ENCODE results near the gene CCL8.

The CCL8 gene

DNA sequence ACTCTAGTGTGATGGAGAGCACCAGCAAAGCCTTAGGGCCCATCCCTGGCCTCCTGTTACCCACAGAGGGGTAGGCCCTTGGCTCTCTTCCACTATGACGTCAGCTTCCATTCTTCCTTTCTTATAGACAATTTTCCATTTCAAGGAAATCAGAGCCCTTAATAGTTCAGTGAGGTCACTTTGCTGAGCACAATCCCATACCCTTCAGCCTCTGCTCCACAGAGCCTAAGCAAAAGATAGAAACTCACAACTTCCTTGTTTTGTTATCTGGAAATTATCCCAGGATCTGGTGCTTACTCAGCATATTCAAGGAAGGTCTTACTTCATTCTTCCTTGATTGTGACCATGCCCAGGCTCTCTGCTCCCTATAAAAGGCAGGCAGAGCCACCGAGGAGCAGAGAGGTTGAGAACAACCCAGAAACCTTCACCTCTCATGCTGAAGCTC, at the start of gene CCL8:
Gene CCL8 (plus strand): TSS at position 397 of the 445 bp plus-strand sequence. CDS start 67 bp downstream, outside the sequence.
- no peaks in the 10 kb centered on the region for H3K36me3 ChIP-seq (ENCODE audit: control insufficient read depth, insufficient read depth, low read length)
- no peaks in the 10 kb centered on the region for H3K27me3 ChIP-seq (ENCODE audit: control insufficient read depth, insufficient read depth, low read length)
- H3K4me3 ChIP-seq (ENCODE audit: low read length): no peak within 1 kb of the TSS
- no CpG with 5 or more reads among the region's 2 CpGs for WGBS (ENCODE audit: insufficient coverage, insufficient read length)
- no peaks in the 10 kb centered on the region for H3K4me1 ChIP-seq (ENCODE audit: control insufficient read depth, insufficient read depth, low read length)
- no peak for DNase-seq (ENCODE audit: low read depth, low spot score)
- no peaks in the 10 kb centered on the region for H3K9me3 ChIP-seq (ENCODE audit: control insufficient read depth, insufficient read depth, low read length)
- no peak within 1 kb of the TSS for H3K27ac ChIP-seq (ENCODE audit: low read length)

DNA sequence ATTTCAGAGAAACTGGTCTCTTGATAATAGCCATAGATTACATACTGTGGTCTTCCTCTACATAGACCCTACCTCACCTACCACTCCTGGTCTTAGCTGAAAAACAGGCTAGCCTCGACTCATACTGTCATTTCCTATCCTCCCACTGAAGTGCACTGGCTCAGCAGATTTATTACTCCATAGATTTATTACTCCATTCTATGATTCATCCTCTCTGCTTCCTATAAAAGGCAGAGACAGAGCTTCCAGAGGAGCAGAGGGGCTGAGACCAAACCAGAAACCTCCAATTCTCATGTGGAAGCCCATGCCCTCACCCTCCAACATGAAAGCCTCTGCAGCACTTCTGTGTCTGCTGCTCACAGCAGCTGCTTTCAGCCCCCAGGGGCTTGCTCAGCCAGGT, 49.3 kb upstream of the CCL8 start, which contains the start of gene CCL7:
Gene CCL7 (plus strand): TSS at position 253 of the 400 bp plus-strand sequence. CDS start 70 bp downstream, at position 323.
- Histone ChIP-seq H3K36me3 (ENCODE audit: control insufficient read depth, insufficient read depth, low read length) (no peaks in the 10 kb centered on the region), H3K27me3 (ENCODE audit: control insufficient read depth, insufficient read depth, low read length) (no peaks in the 10 kb centered on the region), H3K4me1 (ENCODE audit: control insufficient read depth, insufficient read depth, low read length) (no peaks in the 10 kb centered on the region), H3K27ac (ENCODE audit: low read length) (no peak within 1 kb of the TSS), H3K9me3 (ENCODE audit: control insufficient read depth, insufficient read depth, low read length) (no peaks in the 10 kb centered on the region), H3K4me3 (ENCODE audit: low read length) (no peak within 1 kb of the TSS)
- no peak for DNase-seq (ENCODE audit: low read depth, low spot score)
- WGBS (ENCODE audit: insufficient coverage, insufficient read length): no CpG with 5 or more reads among the region's 1 CpG

DNA sequence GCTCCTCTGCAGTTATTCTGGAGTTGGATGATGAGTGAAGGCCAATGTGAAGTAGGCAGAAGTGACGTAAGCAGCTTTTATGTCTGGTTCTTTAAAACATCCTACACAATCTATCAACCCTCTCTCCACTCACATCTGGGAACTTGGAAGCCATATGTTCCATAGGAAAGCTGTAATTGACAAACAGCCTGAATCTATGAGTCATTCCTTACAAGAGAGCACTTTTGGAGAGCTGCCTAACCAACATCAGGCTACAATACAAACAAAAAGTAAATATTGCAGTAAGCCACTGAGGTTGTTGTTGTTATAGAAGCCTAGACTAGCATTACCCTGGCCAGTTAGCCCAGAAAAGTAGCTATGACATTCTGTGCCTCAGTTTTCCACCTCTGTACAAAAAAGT, 43.4 kb upstream of the CCL8 start:
- Histone ChIP-seq H3K36me3 (ENCODE audit: control insufficient read depth, insufficient read depth, low read length) (no peaks in the 10 kb centered on the region), H3K9me3 (ENCODE audit: control insufficient read depth, insufficient read depth, low read length) (no peaks in the 10 kb centered on the region), H3K27me3 (ENCODE audit: control insufficient read depth, insufficient read depth, low read length) (no peaks in the 10 kb centered on the region), H3K4me1 (ENCODE audit: control insufficient read depth, insufficient read depth, low read length) (no peaks in the 10 kb centered on the region), H3K4me3 (ENCODE audit: low read length) (no peak overlapping the region), H3K27ac (ENCODE audit: low read length) (no peak overlapping the region)
- no peak for DNase-seq (ENCODE audit: low read depth, low spot score)
- no CpG with 5 or more reads among the region's 1 CpG for WGBS (ENCODE audit: insufficient coverage, insufficient read length)

DNA sequence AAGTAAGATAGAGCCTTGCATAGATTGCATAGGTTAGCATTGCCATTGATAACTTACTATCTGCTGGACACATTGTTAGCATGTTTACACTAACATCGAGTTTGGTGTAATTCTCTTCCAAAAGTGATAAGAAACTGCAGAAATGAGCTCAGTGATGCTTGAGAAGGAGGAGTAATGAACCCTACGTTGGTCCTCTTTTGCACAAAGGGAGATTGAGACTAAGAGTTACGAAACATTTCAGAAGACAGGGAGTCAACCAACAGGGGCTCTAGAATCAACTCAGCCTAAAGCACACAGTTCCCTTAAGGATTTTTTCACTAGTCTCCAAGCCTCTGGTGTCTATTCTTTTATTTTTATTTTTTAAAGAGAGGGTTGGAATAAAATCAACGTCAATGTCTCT, 42.4 kb upstream of the CCL8 start:
- Histone ChIP-seq H3K27me3 (ENCODE audit: control insufficient read depth, insufficient read depth, low read length) (no peaks in the 10 kb centered on the region), H3K4me1 (ENCODE audit: control insufficient read depth, insufficient read depth, low read length) (no peaks in the 10 kb centered on the region), H3K4me3 (ENCODE audit: low read length) (no peak overlapping the region), H3K27ac (ENCODE audit: low read length) (no peak overlapping the region), H3K36me3 (ENCODE audit: control insufficient read depth, insufficient read depth, low read length) (no peaks in the 10 kb centered on the region), H3K9me3 (ENCODE audit: control insufficient read depth, insufficient read depth, low read length) (no peaks in the 10 kb centered on the region)
- WGBS (ENCODE audit: insufficient coverage, insufficient read length): no CpG with 5 or more reads among the region's 4 CpGs
- no peak for DNase-seq (ENCODE audit: low read depth, low spot score)

DNA sequence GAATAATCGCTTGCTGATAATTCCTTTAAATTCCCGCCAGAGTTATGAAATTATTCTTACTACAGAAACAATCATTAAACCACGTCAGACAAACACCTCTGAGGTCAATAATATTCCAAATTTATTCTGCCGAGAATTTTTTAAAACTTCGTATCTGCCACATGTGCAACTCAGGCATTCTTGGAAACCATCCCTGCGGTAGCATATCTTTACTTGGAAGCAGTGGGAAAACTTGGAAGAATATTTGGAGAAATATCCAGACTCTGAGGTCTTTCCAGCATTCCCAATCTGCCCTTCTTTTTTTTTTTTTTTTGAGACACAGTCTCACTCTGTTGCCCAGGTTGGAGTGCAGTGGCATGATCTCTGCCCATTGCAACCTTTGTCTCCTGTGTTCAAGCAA, 35.7 kb upstream of the CCL8 start:
- no peaks in the 10 kb centered on the region for H3K27me3 ChIP-seq (ENCODE audit: control insufficient read depth, insufficient read depth, low read length)
- no peaks in the 10 kb centered on the region for H3K36me3 ChIP-seq (ENCODE audit: control insufficient read depth, insufficient read depth, low read length)
- no peak for DNase-seq (ENCODE audit: low read depth, low spot score)
- WGBS (ENCODE audit: insufficient coverage, insufficient read length): no CpG with 5 or more reads among the region's 6 CpGs
- no peak overlapping the region for H3K4me3 ChIP-seq (ENCODE audit: low read length)
- no peaks in the 10 kb centered on the region for H3K4me1 ChIP-seq (ENCODE audit: control insufficient read depth, insufficient read depth, low read length)
- H3K27ac ChIP-seq (ENCODE audit: low read length): no peak overlapping the region
- H3K9me3 ChIP-seq (ENCODE audit: control insufficient read depth, insufficient read depth, low read length): no peaks in the 10 kb centered on the region

DNA sequence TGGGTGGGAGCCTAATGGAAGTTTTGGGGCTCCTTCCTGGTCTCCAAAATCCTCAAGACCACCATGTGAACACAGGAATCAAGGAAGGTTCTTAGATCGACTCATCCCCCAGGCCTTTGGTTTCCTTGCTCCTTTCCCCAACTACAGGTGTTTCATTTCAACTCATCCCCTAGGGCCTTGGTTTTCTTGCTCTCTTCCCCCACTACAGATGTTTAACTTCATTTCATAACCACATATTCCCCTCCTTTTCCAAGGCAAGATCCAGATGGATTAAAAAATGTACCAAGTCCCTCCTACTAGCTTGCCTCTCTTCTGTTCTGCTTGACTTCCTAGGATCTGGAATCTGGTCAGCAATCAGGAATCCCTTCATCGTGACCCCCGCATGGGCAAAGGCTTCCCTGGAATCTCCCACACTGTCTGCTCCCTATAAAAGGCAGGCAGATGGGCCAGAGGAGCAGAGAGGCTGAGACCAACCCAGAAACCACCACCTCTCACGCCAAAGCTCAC, 33.9 kb upstream of the CCL8 start, which contains the start of gene CCL11:
Gene CCL11 (plus strand): TSS at position 457 of the 507 bp plus-strand sequence. CDS start 67 bp downstream, outside the sequence.
- H3K27me3 ChIP-seq (ENCODE audit: control insufficient read depth, insufficient read depth, low read length): no peaks in the 10 kb centered on the region; the same call in 1 of the 2 replicates
- H3K27ac ChIP-seq (ENCODE audit: low read length): no peak within 1 kb of the TSS
- H3K36me3 ChIP-seq (ENCODE audit: control insufficient read depth, insufficient read depth, low read length): no peaks in the 10 kb centered on the region
- H3K4me1 ChIP-seq (ENCODE audit: control insufficient read depth, insufficient read depth, low read length): no peaks in the 10 kb centered on the region
- no peaks in the 10 kb centered on the region for H3K9me3 ChIP-seq (ENCODE audit: control insufficient read depth, insufficient read depth, low read length)
- WGBS (ENCODE audit: insufficient coverage, insufficient read length): no CpG with 5 or more reads among the region's 4 CpGs
- no peak within 1 kb of the TSS for H3K4me3 ChIP-seq (ENCODE audit: low read length)
- DNase-seq (ENCODE audit: low read depth, low spot score): no peak

DNA sequence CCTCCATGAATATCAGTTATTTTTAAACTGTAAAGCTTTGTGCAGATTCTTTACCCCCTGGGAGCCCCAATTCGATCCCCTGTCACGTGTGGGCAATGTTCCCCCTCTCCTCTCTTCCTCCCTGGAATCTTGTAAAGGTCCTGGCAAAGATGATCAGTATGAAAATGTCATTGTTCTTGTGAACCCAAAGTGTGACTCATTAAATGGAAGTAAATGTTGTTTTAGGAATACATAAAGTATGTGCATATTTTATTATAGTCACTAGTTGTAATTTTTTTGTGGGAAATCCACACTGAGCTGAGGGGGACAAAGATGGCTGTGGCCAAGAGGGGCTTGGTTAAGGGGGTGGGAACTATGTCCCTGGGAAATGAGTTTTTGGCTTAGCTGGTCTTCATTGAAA, 31.4 kb upstream of the CCL8 start:
- no CpG with 5 or more reads among the region's 2 CpGs for WGBS (ENCODE audit: insufficient coverage, insufficient read length)
- H3K36me3 ChIP-seq (ENCODE audit: control insufficient read depth, insufficient read depth, low read length): no peaks in the 10 kb centered on the region
- H3K27ac ChIP-seq (ENCODE audit: low read length): no peak overlapping the region
- no peak overlapping the region for H3K4me3 ChIP-seq (ENCODE audit: low read length)
- no peaks in the 10 kb centered on the region; the same call in 1 of the 2 replicates for H3K27me3 ChIP-seq (ENCODE audit: control insufficient read depth, insufficient read depth, low read length)
- no peaks in the 10 kb centered on the region for H3K9me3 ChIP-seq (ENCODE audit: control insufficient read depth, insufficient read depth, low read length)
- H3K4me1 ChIP-seq (ENCODE audit: control insufficient read depth, insufficient read depth, low read length): no peaks in the 10 kb centered on the region
- DNase-seq (ENCODE audit: low read depth, low spot score): no peak

DNA sequence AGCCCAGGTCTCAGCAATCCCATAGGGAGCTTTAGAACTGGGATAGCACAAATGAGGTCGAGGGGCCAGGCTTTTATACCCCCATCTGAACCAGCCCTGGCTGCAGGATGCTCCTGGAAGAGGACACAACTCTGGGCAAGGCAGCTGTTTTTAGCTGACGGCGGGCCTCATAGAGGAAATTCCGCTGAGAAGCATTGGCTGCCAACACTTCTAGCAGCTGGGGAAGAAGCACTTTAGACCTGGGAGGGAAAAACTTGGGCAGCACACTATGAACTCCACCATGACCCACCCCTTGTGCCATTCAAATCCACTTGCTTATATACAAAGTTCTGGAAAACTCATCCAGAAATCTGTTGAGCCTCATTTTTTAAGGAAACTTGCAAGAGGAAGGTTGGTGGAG, 28.6 kb upstream of the CCL8 start:
- WGBS (ENCODE audit: insufficient coverage, insufficient read length): no CpG with 5 or more reads among the region's 4 CpGs

DNA sequence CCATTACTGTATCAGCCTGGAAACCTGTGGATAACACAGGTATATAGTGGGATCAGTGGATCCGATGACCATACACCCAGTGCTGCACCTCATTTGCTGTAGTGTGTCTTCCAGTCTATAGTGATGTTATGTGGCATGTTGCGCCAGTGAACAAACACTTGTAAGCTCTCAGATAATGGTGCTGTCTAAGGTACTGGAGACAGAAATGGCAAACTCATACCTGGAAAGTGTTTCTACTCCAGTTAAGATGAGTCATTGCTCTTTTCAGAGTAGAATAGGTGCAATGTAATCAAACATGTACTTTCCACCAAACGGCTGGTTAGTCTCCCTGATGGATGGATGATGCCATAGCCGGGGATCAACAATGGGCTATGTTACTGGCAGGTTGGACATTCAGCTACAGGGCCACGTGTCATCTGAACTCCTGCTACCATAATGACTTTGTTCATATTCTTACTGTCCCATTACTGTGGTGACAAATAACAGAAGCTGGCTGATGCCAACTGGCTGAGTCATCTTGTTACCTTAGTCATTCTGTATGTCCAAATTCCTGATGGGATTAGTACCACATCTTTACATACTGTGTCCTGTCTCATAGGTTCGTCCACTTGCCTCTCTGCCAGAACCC, 27.4 kb upstream of the CCL8 start:
- H3K4me1 ChIP-seq (ENCODE audit: control insufficient read depth, insufficient read depth, low read length): no peaks in the 10 kb centered on the region
- no CpG with 5 or more reads among the region's 6 CpGs for WGBS (ENCODE audit: insufficient coverage, insufficient read length)
- no peak overlapping the region for H3K4me3 ChIP-seq (ENCODE audit: low read length)
- no peaks in the 10 kb centered on the region for H3K36me3 ChIP-seq (ENCODE audit: control insufficient read depth, insufficient read depth, low read length)
- H3K27ac ChIP-seq (ENCODE audit: low read length): no peak overlapping the region
- H3K27me3 ChIP-seq (ENCODE audit: control insufficient read depth, insufficient read depth, low read length): no peaks in the 10 kb centered on the region; the same call in 1 of the 2 replicates
- DNase-seq (ENCODE audit: low read depth, low spot score): no peak
- no peaks in the 10 kb centered on the region for H3K9me3 ChIP-seq (ENCODE audit: control insufficient read depth, insufficient read depth, low read length)

More for the DNA sequence above, 28.6 kb upstream of the CCL8 start:
- no peaks in the 10 kb centered on the region; the same call in 1 of the 2 replicates for H3K27me3 ChIP-seq (ENCODE audit: control insufficient read depth, insufficient read depth, low read length)
- no peak overlapping the region for H3K27ac ChIP-seq (ENCODE audit: low read length)
- no peaks in the 10 kb centered on the region for H3K36me3 ChIP-seq (ENCODE audit: control insufficient read depth, insufficient read depth, low read length)
- DNase-seq (ENCODE audit: low read depth, low spot score): no peak
- H3K4me3 ChIP-seq (ENCODE audit: low read length): no peak overlapping the region
- no peaks in the 10 kb centered on the region for H3K4me1 ChIP-seq (ENCODE audit: control insufficient read depth, insufficient read depth, low read length)
- H3K9me3 ChIP-seq (ENCODE audit: control insufficient read depth, insufficient read depth, low read length): no peaks in the 10 kb centered on the region

DNA sequence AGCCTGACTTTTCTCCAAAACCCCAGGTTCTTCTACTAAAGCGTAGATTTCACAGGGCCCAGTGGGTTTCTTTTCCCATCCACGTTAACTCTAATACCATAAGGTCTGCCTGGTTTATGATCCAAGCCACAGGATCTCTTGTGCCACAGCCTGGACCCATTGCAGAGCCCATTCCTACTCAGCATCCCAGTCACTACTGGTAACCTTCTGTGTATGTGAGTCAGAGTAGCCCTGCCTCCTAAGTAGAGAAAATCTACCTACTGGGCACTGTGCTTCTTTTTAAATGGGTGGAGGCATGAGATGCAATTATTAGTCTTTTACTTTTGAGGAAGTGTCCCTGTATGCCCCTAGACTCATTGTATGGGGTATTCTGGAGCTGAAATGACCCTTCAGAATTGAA, 20.2 kb upstream of the CCL8 start:
- no peaks in the 10 kb centered on the region for H3K27me3 ChIP-seq (ENCODE audit: control insufficient read depth, insufficient read depth, low read length)
- no peaks in the 10 kb centered on the region for H3K9me3 ChIP-seq (ENCODE audit: control insufficient read depth, insufficient read depth, low read length)
- WGBS (ENCODE audit: insufficient coverage, insufficient read length): no CpG with 5 or more reads among the region's 2 CpGs
- DNase-seq (ENCODE audit: low read depth, low spot score): no peak
- no peaks in the 10 kb centered on the region for H3K36me3 ChIP-seq (ENCODE audit: control insufficient read depth, insufficient read depth, low read length)
- H3K4me1 ChIP-seq (ENCODE audit: control insufficient read depth, insufficient read depth, low read length): peaks cover 2% of the 10 kb centered on the region
- no peak overlapping the region for H3K4me3 ChIP-seq (ENCODE audit: low read length)
- H3K27ac ChIP-seq (ENCODE audit: low read length): no peak overlapping the region
